ENCODE results near the gene TTLL1.
"Not testable (repeated sequence)": the region's sequence is repeated elsewhere in the genome, so short reads cannot be mapped to it uniquely, and the experiment has no call there.

The TTLL1 gene

GRCh38 chr22:43013355-43014315 lies 75.6 kb downstream of the TTLL1 start:
- DNase-seq (ENCODE audit: low read depth), result no peak

- DNase-seq (ENCODE audit: low read depth), result no peak
Observed at GRCh38 chr22:43012390-43012789, 76.8 kb downstream of the TTLL1 start.

DNA sequence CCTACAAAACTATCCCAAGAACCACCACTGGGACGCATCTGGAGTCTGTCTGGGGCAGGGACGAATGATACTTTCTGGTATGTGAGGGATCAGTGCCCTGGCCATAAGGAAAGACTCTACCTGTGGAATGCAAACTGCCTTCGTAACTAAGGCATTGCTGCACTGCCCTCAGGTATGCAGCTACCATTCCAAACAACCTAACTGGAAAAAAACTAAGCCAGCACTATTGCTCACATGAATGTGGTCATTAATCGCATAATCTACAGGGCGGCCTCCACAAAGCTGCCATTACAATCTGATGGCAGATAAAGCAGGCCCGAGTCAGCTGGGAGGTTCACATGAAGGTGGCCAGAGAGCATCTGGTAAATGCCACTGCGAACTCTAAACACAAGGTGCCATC lies 78.1 kb downstream of the TTLL1 start:
- DNase-seq (ENCODE audit: low read depth), result no peak

- DNase-seq (ENCODE audit: low read depth), result no peak
Observed at GRCh38 chr22:43009444-43009843, 79.7 kb downstream of the TTLL1 start.

GRCh38 chr22:43008921-43009320 lies 80.3 kb downstream of the TTLL1 start:
- no peak for DNase-seq (ENCODE audit: low read depth)

DNA sequence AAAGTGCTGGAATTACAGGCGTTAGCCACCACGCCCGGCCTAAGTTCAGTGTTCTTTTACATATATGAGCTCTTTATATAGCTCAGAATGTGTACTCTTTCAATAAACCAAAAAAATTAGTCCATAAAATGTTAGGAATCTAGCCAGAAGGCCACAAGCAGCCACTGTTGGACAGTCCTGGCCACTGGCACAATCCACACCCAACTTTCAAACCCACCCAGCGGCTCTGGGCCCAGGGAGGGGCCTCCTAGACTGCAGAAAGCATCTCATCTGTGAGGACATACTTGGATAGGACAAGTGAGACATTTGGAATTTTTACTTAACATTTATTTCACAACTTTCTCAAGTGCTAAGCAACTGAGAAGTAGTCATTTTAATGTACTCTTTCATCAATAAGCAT lies 80.7 kb downstream of the TTLL1 start:
- DNase-seq (ENCODE audit: low read depth), result no peak

GRCh38 chr22:43007519-43008102 lies 81.6 kb downstream of the TTLL1 start:
- DNase-seq (ENCODE audit: low read depth), result no peak

GRCh38 chr22:43006753-43007152 lies 82.4 kb downstream of the TTLL1 start:
- DNase-seq (ENCODE audit: low read depth), result no peak

- DNase-seq (ENCODE audit: low read depth), result no peak
Observed at GRCh38 chr22:43006016-43006505, 83.1 kb downstream of the TTLL1 start.

DNA sequence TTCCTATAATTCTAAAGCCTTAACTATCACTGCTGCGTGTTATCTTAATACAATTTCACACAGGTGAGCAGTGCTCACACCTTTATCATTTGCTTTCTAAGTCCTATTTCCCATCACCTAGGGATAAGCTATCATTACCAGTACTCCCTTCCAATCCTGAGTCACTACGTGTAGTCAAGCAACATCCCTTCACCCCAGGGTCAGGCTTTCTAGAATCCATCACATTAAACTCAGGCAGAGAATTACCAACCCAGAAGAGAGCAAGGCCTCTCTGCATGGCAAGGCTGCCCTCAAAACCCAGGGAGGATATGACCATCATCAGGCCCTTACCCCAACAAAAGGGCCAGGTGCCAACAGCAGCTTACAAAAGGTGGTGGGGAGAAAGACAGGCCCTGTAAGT lies 84.1 kb downstream of the TTLL1 start:
- DNase-seq (ENCODE audit: low read depth), result no peak

- no peak for DNase-seq (ENCODE audit: low read depth)
Observed at GRCh38 chr22:43004362-43005035, 84.7 kb downstream of the TTLL1 start.

GRCh38 chr22:43002202-43002586 lies 87.0 kb downstream of the TTLL1 start:
- no peak for DNase-seq (ENCODE audit: low read depth)

DNA sequence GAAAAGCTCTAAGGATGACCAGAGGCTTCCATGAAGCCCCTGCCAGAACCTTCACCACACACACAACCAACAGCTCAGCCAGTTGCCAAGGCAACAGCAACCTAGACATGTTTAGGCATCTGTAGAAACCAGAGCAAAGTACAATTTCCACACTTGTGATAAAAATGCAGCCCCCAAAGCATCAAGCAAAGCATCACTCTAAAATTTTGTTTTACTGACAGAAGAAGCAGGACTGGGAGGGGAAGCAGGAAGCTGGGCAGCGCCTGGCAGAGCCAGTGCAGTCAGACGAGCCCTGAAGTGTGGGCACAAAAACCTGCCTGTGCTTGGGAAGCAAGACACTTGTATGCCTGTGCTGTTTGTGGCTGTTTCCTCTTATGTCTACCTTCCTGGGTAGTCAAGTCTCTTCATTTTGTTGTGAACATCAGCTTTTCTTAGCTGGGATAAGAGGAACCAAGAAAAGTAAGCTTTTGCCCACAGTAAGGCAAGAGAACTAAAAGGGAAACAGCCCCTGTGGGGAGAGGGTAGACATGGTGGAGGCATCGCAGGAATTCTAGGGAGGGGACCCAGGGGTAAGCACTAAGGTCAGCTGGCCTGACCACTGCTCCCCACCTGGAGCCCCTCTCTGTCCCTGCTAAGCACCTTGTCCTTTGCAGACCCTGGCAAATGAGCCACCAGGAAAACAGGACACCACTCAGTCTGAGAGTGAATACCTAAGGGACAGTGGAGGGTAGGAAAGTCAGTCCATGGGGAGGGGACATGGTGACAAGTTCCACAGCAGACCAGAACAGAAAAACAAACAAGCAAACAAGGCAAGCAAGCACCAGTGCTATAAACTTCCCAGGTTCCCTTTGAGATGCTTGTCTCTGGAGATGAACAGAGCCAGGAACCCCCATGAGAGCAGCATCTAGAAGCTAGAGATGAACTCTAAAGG lies 87.7 kb downstream of the TTLL1 start:
- no peak for DNase-seq (ENCODE audit: low read depth)

DNA sequence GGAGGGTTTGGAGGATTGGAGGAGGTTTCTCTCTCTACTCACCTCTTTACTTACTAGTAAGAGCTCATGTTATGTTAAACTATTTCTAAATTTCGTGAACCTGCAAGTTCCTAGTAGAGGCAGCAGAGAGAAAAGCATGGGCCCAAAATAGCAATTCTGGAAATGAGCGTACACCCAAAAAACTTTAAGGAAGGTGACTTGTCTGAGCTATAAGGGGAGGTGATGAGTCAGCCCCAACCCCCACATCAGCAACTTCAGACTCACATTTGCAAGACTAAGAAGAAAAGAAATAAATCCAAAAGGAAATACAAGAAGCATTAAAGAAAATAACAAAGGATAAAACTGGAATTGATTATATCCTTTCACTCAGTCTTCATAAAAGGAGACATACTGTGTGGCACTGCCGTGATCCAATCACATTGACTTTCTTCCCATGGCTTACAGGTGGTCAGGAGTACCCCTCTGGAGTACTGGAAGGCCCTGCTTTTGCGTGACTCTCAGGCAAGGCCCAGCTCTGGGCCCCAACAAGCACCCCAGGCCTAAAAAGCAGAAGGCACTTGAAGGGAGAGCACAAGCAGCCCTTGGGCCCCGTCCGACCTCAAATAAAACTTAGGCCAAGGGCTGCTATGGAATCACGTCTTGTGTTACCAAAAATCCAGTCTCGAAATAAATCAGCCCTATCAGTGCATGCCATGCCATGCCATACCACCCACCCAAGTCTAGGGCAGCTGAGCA lies 88.6 kb downstream of the TTLL1 start:
- peak; percentile 48 for DNase-seq (ENCODE audit: low read depth)

DNA sequence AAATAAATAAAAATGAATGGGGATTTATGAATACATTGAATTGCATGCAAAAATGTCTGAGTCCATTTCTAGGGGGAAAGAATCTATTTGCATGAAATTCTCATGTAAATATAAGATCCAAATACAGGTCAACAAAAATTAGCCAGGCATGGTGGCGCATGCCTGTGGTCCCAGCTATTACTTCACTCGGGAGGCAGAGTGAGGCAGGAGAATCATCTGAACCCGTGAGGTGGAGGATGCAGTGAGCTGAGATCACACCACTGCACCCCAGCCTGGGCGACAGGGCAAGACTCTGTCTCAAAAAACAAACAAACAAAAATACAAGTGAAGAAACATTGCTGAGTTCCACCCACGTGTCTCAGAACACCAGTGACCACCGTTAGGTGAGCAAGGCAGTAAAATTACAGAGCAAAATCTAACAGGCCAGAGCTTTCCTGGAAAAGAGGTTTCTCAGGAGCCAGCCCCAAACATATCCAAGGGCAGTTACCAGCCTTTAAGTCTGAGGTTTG lies 91.6 kb downstream of the TTLL1 start:
- no peak for DNase-seq (ENCODE audit: low read depth)

GRCh38 chr22:42996646-42997365 lies 92.4 kb downstream of the TTLL1 start:
- DNase-seq (ENCODE audit: low read depth), result no peak

GRCh38 chr22:42995654-42996053 lies 93.5 kb downstream of the TTLL1 start:
- not testable (repeated sequence) for DNase-seq (ENCODE audit: low read depth)

GRCh38 chr22:42994917-42995562 lies 94.2 kb downstream of the TTLL1 start:
- no peak for DNase-seq (ENCODE audit: low read depth)

DNA sequence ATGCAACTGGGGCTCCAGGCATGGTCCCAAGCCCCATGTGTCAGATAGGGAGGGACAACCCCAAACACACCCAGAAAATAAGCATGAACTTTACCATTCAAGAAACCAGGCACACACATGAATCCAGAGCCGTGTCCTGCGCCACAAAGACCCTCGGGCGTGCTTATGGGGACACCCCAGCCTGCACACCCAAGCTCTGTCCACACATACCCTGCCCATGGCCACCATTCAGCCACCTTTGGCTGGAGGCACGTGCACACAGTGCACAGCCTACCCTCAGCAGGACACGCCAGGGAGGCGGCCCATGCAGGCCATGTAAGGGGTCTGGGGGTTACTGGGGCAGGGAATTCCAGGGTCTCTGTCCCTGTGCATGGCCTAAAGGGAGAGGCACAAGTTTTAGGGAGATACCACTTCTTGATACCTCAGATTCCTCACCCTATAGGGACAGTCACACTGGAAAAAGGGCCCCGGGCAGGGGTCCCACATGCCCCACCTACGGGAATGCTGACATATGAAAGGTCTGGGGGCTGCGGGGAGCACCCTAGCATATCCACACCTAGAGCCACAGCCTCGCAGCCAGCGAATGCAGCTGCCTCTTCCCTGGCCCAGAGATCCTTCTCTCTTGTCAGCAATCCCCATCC lies 94.8 kb downstream of the TTLL1 start:
- no peak for DNase-seq (ENCODE audit: low read depth)

All from activated T-cell treated with anti-CD3 and anti-CD28 coated beads for 48 hours (primary cell).